ENCODE data around the gene MSRB1.

- no peak for TF ChIP-seq CTCF (IDR thresholded peaks at IDR 0.05)
- TF ChIP-seq POLR2A (IDR thresholded peaks at IDR 0.05): no peak
Measured at GRCh38 chr16:1912215-1912543, 30.8 kb downstream of the MSRB1 start.
